ENCODE results near the gene AZIN2.

DNA sequence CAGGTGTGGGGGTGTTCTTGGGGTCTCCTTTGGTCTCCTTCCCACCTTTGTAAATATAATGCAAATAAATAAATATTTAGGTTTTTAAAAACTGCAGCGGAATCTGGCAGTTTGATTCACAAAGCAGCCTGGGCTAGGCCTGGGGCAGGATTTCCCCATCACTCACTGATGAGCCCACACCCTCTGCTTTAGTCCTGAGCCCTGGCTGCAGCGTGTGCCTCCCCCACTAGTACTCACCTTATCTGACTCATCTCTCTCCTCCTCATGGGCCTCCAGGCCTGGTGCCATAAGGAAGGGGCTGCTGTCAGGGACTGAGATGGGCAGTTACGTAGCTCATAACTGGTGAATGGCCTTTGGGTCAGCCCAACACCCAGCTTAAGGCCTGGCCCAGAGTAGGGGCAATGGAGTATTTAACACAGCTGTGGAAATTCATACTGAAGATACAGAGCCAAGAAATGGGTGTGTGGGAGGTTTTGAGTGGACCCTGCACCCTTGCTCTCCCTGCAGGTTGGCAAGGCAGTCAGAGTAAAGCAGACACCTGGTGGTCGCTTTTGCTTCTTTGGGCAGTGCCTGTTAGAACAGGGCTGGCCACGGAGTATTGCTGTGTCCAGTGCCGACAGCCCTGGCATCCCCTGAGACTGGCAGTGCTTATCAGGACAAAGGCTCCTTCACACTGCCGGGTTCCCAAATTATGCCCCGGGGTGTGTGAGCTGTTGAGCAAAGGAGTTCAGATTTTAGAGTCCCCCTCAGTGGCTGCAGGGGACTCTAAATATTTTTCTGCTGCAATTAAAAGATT, 39.7 kb downstream of the AZIN2 start:
- TF ChIP-seq EP300 (IDR thresholded peaks at IDR 0.05) (no peak), POLR2A (IDR thresholded peaks at IDR 0.05) (no peak), CTCF (IDR thresholded peaks at IDR 0.05) (no peak), POLR2AphosphoS5 (IDR thresholded peaks at IDR 0.05) (no peak)
